HG03432 (cell line): ENCODE data around the gene GSTA5.
A peak's percentile ranks its signal among the peaks of the same experiment; 100 is the strongest.
"Not testable (repeated sequence)": the region's sequence is repeated elsewhere in the genome, so short reads cannot be mapped to it uniquely, and the experiment has no call there.

Source experiments
- ATAC-seq: cut with Tn5 transposase; IDR thresholded peaks from one replicate; pipeline ENCODE4 v1.9.1; 2021; ENCODE audit warnings: mild to moderate bottlenecking, moderate library complexity; ENCODE audit not compliant: unreplicated experiment

The GSTA5 gene

GRCh38 chr6:52840763-52841585 is at the start of gene GSTA5:
GSTA5 (minus strand) TSS chr6:52840813.
- no peak for ATAC-seq

GRCh38 chr6:52890018-52890417 is 49.4 kb upstream of the GSTA5 start:
- ATAC-seq: no peak

GRCh38 chr6:52887910-52888524 is 47.4 kb upstream of the GSTA5 start:
- no peak for ATAC-seq

- ATAC-seq: peak; percentile 100
Measured at GRCh38 chr6:52881996-52882841, 41.6 kb upstream of the GSTA5 start.

GRCh38 chr6:52881662-52881995 is 41.0 kb upstream of the GSTA5 start:
- ATAC-seq: no peak

GRCh38 chr6:52877786-52878185 is 37.2 kb upstream of the GSTA5 start:
- no peak for ATAC-seq

- no peak for ATAC-seq
Measured at GRCh38 chr6:52877168-52877567, 36.6 kb upstream of the GSTA5 start.

- ATAC-seq: no peak
Measured at GRCh38 chr6:52876056-52876787, 35.6 kb upstream of the GSTA5 start.

GRCh38 chr6:52872031-52872430 is 31.4 kb upstream of the GSTA5 start:
- no peak for ATAC-seq

- no peak for ATAC-seq
Measured at GRCh38 chr6:52871621-52872020, 31.0 kb upstream of the GSTA5 start.

GRCh38 chr6:52870335-52871091 is 29.9 kb upstream of the GSTA5 start:
- not testable (repeated sequence) for ATAC-seq

GRCh38 chr6:52868899-52869298 is 28.3 kb upstream of the GSTA5 start:
- ATAC-seq: not testable (repeated sequence)

- ATAC-seq: no peak
Measured at GRCh38 chr6:52868240-52868639, 27.6 kb upstream of the GSTA5 start.

GRCh38 chr6:52861151-52861550 is 20.5 kb upstream of the GSTA5 start:
- not testable (repeated sequence) for ATAC-seq

GRCh38 chr6:52858416-52858815 is 17.8 kb upstream of the GSTA5 start:
- ATAC-seq: no peak

GRCh38 chr6:52856137-52856536 is 15.5 kb upstream of the GSTA5 start:
- not testable (repeated sequence) for ATAC-seq

- ATAC-seq: no peak
Measured at GRCh38 chr6:52849137-52849536, 8.5 kb upstream of the GSTA5 start.

GRCh38 chr6:52846002-52846401 is 5.4 kb upstream of the GSTA5 start:
- ATAC-seq: no peak

GRCh38 chr6:52843605-52844004 is 3.0 kb upstream of the GSTA5 start:
- ATAC-seq: no peak
